KMS-11 (cell line): Measurements from ENCODE around the gene PCED1A.

Experiments used
- H2AFZ ChIP-seq: fragments of 200-600 bp; sonication (generic); 2 replicates; pipeline ENCODE4 v1.6.1; 2016; ENCODE audit warnings: antibody characterized with exemption, mixed run types, low read depth
- H3K27ac ChIP-seq: fragments of 200-600 bp; sonication (generic); 2 replicates; pipeline ENCODE4 v1.6.1; 2016; ENCODE audit warnings: mild to moderate bottlenecking, mixed run types
- H3K27me3 ChIP-seq: fragments of 200-600 bp; sonication (generic); 2 replicates; pipeline ENCODE4 v1.6.1; 2017; ENCODE audit warnings: mild to moderate bottlenecking, low read depth, mixed run types, moderate library complexity; ENCODE audit not compliant: insufficient read depth
- H3K36me3 ChIP-seq: fragments of 200-600 bp; sonication (generic); 2 replicates; pipeline ENCODE4 v1.6.1; 2017; ENCODE audit warnings: mild to moderate bottlenecking, mixed run types; ENCODE audit not compliant: insufficient read depth
- H3K4me1 ChIP-seq: fragments of 200-600 bp; sonication (generic); 2 replicates; pipeline ENCODE4 v1.6.1; 2016; ENCODE audit warnings: mild to moderate bottlenecking, low read depth, mixed run types; ENCODE audit not compliant: poor library complexity, severe bottlenecking
- H3K4me2 ChIP-seq: fragments of 200-600 bp; sonication (generic); 2 replicates; pipeline ENCODE4 v1.7.0; 2016; ENCODE audit warnings: mild to moderate bottlenecking, mixed run types
- H3K4me3 ChIP-seq: fragments of 200-600 bp; sonication (generic); IDR thresholded peaks from 2 replicates; pipeline ENCODE4 v1.6.1; 2017; ENCODE audit warnings: low read depth, low read length, mixed read lengths; ENCODE audit not compliant: insufficient read depth
- H3K79me2 ChIP-seq: fragments of 200-600 bp; sonication (generic); 2 replicates; pipeline ENCODE4 v1.6.1; 2016; ENCODE audit warnings: low read depth, mixed run types; ENCODE audit not compliant: insufficient read depth
- H3K9ac ChIP-seq: fragments of 200-600 bp; sonication (generic); 2 replicates; pipeline ENCODE4 v1.6.1; 2016; ENCODE audit warnings: mild to moderate bottlenecking, mixed run types
- H4K20me1 ChIP-seq: fragments of 200-600 bp; sonication (generic); 2 replicates; pipeline ENCODE4 v1.6.1; 2016; ENCODE audit warnings: mild to moderate bottlenecking, mixed run types; ENCODE audit not compliant: insufficient read depth
- TF ChIP-seq, protein P1 (sequence below): fragments of 200-600 bp; sonication (generic); conservative IDR thresholded peaks from 2 replicates; pipeline ENCODE4 v1.6.1; 2017; ENCODE audit warnings: low read depth, mild to moderate bottlenecking, antibody characterized with exemption, low read length, moderate library complexity, mixed read lengths

The PCED1A gene

DNA sequence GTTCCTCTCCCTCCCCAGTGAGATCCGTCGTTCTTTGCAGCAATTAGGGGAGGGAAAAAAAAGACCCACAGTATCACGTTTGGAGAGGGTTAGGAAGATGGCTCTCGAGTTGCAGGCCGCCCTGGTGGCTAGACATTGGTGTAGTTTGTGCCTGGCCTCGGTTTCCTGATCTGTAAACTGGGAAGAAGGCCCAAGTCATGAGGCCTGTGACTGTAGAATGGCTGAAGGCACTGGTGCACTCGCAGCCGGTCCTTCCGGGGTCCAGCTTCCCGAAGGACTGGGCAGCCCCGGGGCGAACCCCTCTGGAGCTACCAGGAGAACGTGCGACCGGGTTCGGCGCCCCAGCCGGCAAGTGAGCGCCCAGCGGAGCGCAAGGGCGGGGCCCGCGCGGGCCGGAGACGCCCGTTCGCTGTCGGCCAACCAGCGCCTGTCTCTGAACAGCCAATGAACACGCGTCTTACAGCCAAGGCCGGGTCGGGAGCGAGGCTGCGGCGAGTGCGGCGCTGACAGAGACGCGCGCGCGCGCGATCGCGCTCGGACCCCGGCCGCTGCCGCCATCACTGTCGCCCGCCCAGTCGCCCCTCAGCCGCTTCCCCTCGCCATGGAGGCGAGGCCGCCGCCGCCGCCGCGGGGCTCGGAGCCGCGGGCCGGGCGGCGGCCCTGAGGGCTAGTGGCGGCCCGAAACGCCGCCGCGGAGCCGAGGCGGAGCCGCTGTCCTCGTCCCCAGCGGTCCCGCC lies 32.7 kb upstream of the PCED1A start, which contains the start of gene PTPRA:
PTPRA (plus strand) TSS at position 472 of the 737 bp plus-strand sequence. CDS start 90,797 bp downstream, outside the sequence.
- peak within 1 kb of the TSS; percentile 66 for H3K9ac ChIP-seq
- H3K27ac ChIP-seq: peak within 1 kb of the TSS; percentile 39
- no peaks in the 10 kb centered on the region for H3K36me3 ChIP-seq
- H3K27me3 ChIP-seq: no peaks in the 10 kb centered on the region
- H3K4me1 ChIP-seq: peaks cover 3% of the 10 kb centered on the region
- peak within 1 kb of the TSS; percentile 80 for H2AFZ ChIP-seq
- H3K79me2 ChIP-seq: no peaks in the 10 kb centered on the region; the same call in 1 of the 2 replicates
- peak within 1 kb of the TSS; percentile 68 for H3K4me2 ChIP-seq
- no peak within 1 kb of the TSS for H3K4me3 ChIP-seq
- no peaks in the 10 kb centered on the region for H4K20me1 ChIP-seq
- TF ChIP-seq, protein P1, sequence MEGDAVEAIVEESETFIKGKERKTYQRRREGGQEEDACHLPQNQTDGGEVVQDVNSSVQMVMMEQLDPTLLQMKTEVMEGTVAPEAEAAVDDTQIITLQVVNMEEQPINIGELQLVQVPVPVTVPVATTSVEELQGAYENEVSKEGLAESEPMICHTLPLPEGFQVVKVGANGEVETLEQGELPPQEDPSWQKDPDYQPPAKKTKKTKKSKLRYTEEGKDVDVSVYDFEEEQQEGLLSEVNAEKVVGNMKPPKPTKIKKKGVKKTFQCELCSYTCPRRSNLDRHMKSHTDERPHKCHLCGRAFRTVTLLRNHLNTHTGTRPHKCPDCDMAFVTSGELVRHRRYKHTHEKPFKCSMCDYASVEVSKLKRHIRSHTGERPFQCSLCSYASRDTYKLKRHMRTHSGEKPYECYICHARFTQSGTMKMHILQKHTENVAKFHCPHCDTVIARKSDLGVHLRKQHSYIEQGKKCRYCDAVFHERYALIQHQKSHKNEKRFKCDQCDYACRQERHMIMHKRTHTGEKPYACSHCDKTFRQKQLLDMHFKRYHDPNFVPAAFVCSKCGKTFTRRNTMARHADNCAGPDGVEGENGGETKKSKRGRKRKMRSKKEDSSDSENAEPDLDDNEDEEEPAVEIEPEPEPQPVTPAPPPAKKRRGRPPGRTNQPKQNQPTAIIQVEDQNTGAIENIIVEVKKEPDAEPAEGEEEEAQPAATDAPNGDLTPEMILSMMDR: no peak

DNA sequence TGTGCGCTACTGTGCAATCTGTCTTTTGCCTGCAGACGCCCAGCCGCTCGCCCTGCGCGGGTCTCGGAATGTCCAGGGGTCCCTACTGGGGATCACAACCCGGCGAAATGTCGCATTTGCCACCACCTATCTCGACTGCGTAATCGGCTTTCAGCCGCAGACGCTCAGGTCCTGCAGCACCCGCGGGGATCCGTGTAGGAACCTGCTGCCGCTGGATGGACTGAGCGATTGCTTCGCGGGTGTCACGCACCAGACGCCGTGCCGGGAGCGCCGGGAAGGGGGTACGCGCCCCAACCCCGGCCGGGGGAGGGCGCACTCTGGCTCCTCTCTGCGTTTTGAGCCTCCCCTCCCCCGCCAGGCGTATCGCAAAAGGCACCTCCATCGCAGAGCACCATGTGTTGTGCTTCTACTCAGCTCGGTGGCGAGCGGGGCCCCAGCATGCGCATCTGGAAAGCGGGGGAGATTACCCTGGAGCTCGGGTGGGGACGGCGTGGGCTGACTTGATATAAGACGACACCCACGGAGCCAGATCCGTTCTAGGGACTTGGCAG lies 32.1 kb upstream of the PCED1A start:
- TF ChIP-seq, protein P1: 0 out of 2 replicates have a peak, but pooled peaks have one; percentile 36
- H3K79me2 ChIP-seq: no peaks in the 10 kb centered on the region; the same call in 1 of the 2 replicates
- H3K27me3 ChIP-seq: no peaks in the 10 kb centered on the region
- H3K27ac ChIP-seq: peak overlapping the region; percentile 39
- peak overlapping the region; percentile 60 for H3K4me2 ChIP-seq
- no peaks in the 10 kb centered on the region for H4K20me1 ChIP-seq
- H3K4me1 ChIP-seq: peaks cover 3% of the 10 kb centered on the region
- no peaks in the 10 kb centered on the region for H3K36me3 ChIP-seq
- H3K9ac ChIP-seq: peak overlapping the region; percentile 66; the same call in 1 of the 2 replicates
- H2AFZ ChIP-seq: peak overlapping the region; percentile 80
- H3K4me3 ChIP-seq: no peak overlapping the region

DNA sequence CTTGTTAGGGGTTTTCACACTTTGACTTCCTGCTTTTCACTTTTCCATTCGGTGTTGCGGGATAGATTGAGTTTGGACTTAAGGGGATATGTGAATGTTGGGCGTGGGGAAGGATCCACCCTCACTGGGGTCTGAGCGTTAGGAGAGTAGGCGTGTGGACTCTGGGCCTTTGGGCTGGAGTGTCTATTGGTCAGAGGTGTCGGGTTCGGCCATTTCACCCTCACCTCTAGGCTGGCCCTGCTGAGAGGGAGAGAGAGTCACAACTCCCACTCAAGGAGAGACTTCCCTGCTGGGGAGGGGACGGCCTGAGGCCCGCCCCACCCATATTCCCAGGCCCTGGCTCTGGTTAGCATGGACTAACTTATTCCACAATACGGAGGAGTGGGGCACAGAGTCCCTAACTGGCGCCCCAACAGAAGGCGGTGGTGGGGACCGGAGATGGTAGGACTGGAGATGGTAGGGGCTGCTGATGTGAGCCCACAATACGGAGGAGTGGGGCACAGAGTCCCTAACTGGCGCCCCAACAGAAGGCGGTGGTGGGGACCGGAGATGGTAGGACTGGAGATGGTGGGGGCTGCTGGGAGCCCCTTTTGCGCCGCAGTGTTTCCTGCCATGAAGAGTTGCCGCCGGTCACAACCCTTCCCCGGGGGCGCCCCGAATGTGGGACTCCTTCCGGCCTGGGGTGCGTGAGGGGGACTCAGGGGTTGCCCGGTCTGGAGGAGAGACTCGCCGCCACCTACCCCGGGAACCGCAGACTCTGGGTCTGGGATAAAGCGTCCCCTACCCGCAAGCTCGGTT lies 31.4 kb upstream of the PCED1A start:
- H3K79me2 ChIP-seq: no peaks in the 10 kb centered on the region; the same call in 1 of the 2 replicates
- peak overlapping the region; percentile 60 for H3K4me2 ChIP-seq
- H3K36me3 ChIP-seq: no peaks in the 10 kb centered on the region
- no peaks in the 10 kb centered on the region for H3K27me3 ChIP-seq
- TF ChIP-seq, protein P1: no peak
- H4K20me1 ChIP-seq: no peaks in the 10 kb centered on the region
- no peak overlapping the region for H3K9ac ChIP-seq
- H3K4me3 ChIP-seq: no peak overlapping the region
- H3K27ac ChIP-seq: no peak overlapping the region
- H2AFZ ChIP-seq: peak overlapping the region; percentile 80
- H3K4me1 ChIP-seq: peaks cover 3% of the 10 kb centered on the region

DNA sequence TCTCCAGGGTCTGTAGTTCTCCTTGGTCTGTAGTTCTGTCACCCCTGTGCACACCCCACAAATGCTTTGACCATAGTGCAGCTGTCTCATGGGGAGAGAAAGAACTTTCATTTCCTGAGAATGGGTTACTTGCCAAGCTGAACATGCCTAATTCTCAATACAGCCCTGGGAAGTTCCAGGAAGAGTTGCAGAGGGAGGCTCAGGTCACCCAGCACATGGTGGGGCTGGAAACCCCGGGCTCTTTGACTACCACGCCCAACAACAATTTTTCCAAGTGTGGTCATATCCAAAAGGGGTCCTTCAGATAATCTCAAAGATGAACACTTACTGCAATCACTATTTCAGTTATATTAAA lies 30.6 kb upstream of the PCED1A start:
- Histone ChIP-seq H4K20me1 (no peaks in the 10 kb centered on the region), H3K4me2 (no peak overlapping the region), H3K4me1 (peaks cover 3% of the 10 kb centered on the region), H3K9ac (no peak overlapping the region), H3K4me3 (no peak overlapping the region), H3K79me2 (no peaks in the 10 kb centered on the region), H2AFZ (no peak overlapping the region), H3K36me3 (no peaks in the 10 kb centered on the region), H3K27me3 (no peaks in the 10 kb centered on the region), H3K27ac (no peak overlapping the region)
- TF ChIP-seq, protein P1: no peak
